HL-60 (cell line): ENCODE measurements around the gene IL25.

ENCODE experiments used
- CTCF ChIP-seq: IDR thresholded peaks from one replicate; pipeline ENCODE4 v1.5.1; 2011; ENCODE audit warnings: low read length, control low read depth, inconsistent platforms; ENCODE audit not compliant: insufficient read depth
- POLR2AphosphoS5 ChIP-seq: IDR thresholded peaks from 2 replicates; pipeline ENCODE4 v1.6.1; 2012; ENCODE audit warnings: low read depth
- REST ChIP-seq: IDR thresholded peaks from 2 replicates; pipeline ENCODE4 v1.6.1; 2012; ENCODE audit warnings: low read depth; ENCODE audit not compliant: insufficient replicate concordance
- SPI1 ChIP-seq: IDR thresholded peaks from 2 replicates; pipeline ENCODE4 v1.6.1; 2012; ENCODE audit warnings: low read depth, mild to moderate bottlenecking, borderline replicate concordance

GRCh38 chr14:23348297-23348655, 24.3 kb upstream of the IL25 start:
- TF ChIP-seq POLR2AphosphoS5 (no peak), CTCF (no peak), SPI1 (no peak), REST (no peak)
